ENCODE data around the gene WDCP.
"Not testable (repeated sequence)": the region's sequence is repeated elsewhere in the genome, so short reads cannot be mapped to it uniquely, and the experiment has no call there.

WDCP gene, protein sequence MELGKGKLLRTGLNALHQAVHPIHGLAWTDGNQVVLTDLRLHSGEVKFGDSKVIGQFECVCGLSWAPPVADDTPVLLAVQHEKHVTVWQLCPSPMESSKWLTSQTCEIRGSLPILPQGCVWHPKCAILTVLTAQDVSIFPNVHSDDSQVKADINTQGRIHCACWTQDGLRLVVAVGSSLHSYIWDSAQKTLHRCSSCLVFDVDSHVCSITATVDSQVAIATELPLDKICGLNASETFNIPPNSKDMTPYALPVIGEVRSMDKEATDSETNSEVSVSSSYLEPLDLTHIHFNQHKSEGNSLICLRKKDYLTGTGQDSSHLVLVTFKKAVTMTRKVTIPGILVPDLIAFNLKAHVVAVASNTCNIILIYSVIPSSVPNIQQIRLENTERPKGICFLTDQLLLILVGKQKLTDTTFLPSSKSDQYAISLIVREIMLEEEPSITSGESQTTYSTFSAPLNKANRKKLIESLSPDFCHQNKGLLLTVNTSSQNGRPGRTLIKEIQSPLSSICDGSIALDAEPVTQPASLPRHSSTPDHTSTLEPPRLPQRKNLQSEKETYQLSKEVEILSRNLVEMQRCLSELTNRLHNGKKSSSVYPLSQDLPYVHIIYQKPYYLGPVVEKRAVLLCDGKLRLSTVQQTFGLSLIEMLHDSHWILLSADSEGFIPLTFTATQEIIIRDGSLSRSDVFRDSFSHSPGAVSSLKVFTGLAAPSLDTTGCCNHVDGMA

DNA sequence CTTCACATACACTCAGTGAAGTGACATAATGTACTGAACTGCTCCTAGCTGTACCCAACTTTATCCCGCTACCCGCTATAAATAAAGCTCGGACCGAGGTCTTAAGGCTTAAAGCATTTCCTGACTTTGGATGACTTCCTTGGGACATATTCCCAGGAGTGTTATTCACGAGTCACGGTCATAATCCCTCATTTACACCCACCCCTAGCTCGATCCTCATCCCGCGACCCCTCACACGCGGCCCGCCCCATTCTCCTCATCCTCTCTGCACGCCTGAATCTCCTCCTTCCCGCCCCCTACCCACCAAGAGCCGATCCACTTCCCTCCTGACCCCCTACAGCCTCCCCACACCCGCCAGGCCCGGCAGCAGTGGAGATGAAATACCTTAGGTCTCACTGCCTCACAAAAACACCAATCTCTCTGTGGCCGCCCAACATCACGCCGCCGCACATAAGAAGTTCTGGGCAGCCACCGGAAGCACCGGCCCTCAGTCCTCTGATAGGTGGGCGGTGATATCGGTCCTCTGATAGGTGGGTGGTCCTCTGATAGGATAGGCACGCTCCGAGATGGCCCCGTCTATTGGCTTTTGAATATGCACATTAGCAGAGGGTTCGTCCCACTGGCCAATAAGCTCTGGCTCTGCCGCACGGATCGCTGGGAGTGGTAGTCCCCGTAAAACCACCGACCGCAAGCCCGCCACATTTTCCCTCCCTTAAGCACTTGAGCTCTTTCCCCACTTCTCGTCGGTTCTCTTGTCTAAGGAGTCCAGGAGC lies at the start of gene WDCP:
Gene WDCP (minus strand): TSS at position 462 of the 773 bp plus-strand sequence. CDS start 7,897 bp downstream, outside the sequence.
- DNase-seq, result peak; percentile 100

DNA sequence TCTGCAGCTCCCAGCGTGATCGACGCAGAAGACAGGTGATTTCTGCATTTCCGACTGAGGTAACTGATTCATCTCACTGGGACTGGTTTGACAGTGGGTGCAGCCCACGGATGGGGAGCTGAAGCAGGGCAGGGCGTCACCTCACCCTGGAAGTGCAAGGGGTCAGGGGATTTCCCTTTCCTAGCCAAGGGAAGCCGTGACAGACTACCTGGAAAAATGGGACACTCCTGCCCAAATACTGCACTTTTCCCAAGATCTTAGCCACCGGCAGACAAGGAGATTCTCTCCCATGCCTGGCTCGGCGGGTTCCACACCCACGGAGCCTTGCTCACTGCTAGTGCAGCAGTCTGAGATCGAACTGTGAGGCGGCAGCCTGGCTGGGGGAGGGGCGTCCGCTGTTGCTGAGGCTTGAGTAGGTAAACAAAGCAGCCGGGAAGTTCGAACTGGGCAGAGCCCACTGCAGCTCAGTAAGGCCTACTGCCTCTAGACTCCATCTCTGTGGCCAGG lies 48.0 kb upstream of the WDCP start:
- not testable (repeated sequence) for DNase-seq

DNA sequence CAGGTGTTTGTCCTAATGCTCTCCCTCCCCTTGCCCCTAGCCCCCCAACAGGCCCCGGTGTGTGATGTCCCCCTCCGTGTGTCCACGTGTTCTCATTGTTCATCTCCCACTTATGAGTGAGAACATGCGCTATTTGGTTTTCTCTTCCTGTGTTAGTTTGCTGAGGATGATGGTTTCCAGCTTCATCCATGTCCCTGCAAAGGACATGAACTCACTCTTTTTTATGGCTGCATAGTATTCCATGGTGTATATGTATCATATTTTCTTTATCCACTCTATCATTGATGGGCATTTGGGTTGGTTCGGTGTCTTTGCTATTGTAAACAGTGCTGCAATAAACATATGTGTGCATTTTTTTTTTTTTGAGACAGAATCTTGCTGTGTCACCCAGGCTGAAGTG lies 46.1 kb upstream of the WDCP start:
- DNase-seq, result not testable (repeated sequence)

DNA sequence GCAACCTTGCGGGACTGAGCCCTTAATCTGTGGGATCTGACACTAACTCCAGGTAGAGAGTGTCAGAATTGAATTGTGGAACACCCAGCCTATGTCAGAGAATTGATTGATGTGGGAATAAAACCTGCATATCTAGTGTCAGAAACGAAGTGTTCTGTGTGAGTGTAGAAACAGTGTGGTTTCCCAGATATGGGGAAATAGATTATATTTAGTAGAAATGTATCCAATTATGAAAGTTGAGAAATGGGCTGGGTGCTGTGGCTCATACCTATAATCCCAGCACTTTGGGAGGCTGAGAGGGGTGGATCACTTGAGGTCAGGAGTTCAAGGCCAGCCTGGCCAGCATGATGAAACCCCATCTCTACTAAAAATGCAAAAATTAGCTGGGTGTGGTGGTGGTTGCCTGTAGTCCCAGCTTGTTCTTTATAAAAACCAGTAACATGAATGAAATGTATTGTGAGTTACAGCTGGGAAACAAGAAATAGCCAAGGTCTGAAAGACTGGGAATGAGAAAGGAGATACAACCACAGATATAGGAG lies 41.7 kb upstream of the WDCP start:
- DNase-seq, result no peak

DNA sequence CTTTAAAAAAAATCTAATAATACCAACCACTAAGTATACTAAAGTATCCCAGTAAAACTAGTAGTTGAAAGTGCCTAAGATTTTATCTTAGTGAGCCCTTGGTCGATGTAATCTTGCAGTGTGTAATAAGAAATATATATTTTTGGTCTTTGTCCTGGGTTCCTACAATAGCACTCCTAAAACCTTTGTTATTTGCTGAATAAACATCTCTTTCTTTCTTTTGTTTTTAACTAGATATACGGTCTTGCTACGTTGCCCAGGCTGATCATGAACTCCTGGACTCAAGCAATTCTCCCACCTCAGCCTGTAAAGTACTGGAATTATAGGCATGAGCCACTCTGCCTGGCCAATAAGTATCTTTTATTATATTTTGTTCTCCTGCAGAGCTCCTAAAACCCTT lies 39.8 kb upstream of the WDCP start:
- no peak for DNase-seq

DNA sequence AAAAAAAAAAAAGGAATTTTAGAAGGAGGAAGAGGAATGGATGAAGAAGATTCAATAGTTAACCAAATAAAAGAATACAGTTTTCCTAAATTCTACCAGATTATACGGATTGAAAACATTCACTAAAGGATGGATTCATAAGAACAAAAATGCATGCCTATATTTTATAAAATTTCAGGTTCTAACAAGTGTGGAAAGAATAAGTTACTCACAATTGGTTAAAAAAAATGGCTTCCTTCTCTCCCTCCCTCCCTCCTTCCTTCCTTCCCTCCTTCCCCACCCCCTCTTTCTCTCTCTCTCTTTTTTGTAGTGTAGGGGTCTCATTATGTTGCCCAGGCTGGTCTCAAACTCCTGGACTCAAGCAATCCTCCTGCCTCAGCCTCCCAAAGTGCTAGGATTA lies 39.0 kb upstream of the WDCP start:
- no peak for DNase-seq

DNA sequence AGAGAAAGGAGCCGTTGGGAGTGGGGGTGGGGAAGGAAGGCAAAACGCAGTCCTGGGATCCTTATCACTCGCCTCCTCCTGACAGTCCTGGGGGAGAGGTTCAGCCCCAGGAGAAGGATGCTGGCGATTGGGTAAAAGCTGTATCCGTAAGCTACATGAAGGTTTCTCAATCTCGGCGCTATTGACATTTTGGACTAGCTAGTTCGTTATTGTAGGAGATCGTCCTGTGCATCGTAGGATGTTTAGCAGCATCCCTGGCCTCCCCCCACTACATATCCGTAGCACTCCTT lies 38.0 kb upstream of the WDCP start:
- no peak for DNase-seq

DNA sequence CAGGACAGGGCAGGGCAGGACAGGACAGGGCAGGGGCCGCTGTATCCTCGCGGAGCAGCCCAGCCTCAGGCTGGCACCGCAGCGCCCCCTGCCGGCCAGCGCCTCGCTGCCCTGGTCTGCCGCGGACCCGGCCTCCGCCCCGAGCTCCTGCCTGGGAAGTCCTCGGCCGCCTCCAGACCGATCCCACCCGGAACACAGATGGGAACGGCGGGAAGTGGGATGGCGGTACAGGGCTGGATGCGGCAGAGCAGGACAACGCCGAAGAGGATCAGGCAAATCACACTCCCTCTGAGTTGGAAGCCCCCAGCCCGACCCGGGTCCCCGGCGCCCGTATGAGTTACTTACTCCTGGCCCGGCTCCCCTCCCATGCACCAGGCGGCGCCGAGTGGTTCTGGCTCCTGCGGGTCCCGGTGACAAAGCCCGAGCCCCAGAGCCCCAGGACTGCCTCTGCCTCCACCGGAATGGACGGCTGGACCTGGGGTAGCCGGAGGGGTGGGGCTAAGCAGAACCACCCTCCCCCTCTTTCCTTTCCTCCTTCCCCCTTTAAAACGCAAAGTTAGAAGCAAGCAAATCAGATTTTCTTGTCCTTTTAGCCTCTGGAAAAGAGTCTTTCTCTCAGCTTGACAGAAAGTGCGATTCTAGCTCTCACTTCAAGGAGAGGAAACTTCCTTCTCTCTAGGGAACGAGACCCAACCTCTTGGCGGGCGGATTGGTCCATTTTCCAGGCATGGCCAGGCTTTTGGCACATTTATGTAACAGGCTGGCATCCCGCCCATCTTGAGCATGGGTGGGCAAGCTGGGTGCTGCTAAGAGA lies 37.4 kb upstream of the WDCP start, which contains the start of gene TP53I3:
Gene TP53I3 (minus strand): TSS at position 449 of the 814 bp plus-strand sequence. CDS start 508 bp downstream, outside the sequence.
- no peak for DNase-seq

DNA sequence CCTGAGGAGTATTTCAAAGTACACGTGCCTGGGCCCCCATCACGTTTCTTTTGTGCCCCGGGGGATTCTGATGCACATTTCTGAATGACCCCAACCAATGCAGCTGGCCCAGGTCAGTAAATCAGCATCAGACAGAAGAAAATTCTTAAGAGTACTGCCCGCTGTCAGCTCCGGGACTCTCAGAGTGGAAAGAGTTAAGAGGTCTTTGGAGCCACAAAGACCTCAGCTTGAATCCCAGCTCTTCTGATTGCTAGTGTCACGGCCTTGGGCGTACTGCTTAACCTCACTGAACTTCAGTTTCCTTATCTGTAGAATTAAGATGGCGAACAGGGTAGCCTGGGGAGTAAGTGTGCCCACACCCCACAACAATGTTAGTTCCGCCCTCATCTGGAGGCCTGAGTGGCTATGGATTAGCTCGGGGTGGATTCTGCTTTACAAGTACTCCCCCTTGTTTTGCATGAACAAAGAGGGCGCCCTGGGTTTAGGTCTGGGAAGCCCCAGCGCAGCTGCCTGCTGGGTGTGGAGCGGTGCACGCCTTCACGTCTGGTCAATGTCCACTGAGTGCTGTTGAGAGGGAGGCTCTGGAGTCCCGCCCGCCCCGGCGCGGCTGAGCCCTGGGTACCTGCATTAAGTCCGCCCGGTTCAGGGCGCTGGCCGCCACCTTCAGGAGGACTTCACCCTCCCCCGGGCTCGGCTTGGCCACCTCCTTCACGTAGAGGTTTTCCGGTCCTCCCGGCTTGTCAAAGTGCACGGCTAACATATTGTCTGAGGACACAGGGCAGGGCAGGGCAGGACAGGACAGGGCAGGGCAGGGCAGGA lies 36.6 kb upstream of the WDCP start:
- DNase-seq, result no peak

DNA sequence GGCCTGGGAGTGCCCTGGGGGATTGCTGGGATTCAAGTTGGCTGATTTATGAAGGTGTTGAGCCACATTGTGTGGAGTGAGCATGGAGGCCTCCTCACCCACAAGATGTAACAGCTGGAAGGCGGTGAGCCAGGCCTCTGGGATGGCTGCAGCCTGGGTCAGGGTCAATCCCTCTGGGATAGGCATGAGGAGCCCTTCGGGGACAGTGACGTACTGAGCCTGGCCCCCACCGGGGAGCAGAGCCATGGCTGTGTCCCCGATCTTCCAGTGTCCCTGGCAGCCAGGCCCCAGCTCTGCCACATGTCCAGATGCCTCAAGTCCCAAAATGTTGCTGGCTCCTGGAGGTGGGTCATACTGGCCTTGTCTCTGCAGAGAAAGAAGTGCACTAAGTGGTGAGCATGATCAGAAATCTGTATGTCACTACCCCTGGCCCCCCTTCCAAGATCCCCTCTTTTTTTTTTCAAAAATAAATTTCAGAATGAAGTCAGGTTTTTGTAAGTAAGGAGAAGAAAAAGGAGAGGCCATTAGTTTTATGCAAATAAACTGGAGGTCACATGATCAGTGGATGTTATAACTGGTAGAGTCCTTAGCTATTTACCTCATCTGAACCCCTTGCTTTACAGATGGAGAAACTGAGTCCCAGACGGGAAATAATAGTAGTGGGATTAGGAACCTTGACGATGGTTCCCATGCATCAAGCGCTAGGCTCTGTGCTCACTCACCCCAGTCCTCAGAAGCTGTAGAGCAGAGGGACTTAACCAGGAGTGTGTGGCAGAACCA lies 35.8 kb upstream of the WDCP start:
- DNase-seq, result no peak

DNA sequence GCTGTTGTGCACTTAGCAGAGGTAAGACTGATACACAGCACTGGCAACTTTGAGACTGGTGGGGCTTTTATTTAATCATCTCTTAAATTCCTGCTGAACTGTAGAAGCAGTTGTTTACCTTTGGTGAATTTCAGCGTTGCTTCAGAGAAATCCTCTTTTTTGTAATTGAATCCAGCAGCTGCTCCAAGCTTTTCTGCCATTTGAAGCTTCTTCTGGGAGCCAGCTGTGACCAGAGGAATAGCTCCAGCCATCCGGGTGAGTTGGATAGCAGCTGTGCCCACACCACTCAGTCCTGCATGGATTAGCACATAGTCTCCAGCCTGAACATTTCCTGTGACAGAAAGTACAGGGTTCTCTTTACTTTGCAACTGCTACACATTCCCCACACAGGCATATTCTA lies 33.5 kb upstream of the WDCP start:
- no peak for DNase-seq

DNA sequence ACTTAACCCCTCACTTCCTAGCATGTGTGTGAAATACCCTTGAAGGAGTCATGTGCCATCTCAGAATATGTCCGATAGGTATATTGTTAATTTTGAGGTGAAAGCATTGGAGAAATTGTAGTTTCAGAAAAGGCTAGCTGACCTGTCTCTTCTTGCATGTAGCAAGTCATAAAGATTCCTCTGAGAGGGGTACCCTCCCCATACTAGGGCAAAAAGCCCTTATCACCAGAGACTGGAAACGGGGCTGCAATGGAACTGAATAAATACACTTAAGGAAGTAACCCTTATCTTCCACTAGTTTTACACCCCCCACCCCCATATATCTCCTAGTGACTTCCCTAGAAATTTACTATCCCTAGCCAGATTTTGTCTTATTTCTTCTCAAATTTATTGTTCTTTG lies 30.7 kb upstream of the WDCP start:
- DNase-seq, result no peak

DNA sequence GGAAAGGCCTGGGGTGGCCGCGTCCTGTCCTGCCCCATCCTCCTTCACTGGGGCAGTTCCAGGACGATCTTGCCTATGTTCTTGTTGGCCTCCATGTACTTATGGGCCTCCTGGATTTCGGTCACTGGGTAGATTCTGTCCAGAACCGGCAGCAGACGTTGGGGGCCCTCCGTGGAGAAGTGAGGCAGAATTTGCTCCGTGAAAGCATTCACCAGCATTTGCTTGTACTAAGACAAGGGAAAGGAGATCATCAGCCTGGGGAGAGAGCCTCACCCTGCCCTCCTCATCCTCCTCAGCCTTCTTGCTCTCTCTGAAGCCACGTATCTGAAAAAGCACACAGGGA lies 30.3 kb upstream of the WDCP start:
- DNase-seq, result no peak

DNA sequence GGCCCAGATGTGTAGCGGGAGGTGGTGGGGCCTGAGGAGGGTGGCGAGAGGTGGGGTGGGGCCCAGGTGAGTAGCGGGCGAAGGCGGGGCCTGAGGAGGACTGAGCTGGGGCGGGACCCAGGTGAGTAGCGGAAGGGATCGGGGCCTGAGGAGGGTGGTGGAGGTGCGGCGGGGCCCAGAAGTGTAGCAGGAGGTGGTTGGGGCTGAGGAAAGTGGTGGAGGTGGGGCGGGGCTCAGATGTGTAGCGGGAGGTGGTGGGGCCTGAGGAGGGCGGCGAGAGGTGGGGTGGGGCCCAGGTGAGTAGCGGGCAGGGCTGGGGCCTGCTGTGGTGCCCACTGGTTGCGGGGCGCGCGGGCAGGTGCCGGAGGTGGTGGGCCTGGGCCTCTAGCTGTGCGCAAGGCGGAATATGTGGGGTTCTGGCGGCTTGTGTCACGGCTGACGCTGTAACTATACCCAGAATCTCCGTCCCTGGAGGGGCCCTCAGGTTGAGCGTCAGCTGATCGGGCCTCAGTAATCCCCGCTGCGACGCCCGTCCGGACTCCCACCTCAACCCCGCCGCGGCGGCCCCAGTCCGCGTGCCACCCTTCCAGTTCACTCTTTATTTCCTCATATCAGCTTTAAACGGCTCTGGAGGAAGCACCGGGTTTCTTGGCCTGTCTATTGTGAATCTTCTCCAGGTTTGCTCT lies 29.8 kb upstream of the WDCP start:
- no peak for DNase-seq

DNA sequence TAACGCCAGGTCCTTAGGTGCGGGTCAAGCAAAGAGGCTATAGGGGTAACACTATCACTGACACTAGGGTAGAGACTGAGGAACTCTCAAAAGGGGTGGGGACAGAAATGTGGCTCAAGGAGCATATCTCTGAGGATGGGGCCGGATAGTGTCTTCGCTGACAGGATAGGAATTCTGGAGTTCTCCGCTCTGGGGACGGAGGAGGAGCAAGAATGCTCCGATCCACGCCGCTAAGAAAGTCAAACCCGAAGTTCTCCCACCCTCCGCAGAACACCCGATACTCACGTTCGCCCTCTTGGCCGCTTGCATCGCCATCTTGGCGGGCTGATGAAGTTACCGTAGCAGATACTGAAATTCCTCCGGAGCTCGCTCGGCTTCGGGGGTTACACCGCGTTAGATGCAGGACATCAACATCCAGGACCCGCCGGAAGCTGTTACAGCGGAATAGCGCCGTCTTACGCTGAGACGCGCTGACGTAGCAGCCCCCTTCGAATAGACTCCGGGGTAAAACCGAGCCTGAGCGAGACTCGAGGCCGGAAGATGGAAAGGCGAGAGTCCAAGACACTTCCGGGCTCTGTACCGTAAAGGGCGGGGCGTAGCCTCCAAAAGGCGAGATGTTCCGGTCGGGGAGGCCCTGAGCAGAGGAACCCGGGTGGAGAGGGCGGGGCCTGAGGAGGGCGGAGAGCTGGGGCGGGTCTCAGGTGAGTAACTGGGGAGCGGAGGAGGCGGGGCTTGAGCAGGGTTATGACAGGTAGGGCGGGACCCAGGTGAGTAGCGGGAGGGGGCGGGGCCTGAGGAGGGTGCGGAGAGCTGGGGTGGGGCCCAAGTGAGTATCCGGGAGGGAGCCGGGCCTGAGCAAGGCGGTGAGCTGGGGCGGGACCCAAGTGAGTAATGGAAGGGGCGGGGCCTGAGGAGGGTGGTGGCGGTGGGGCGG lies 29.0 kb upstream of the WDCP start, which contains the start of gene SF3B6:
Gene SF3B6 (minus strand): TSS at position 412 of the 934 bp plus-strand sequence. CDS start 97 bp downstream, at position 315.
- DNase-seq, result peak; percentile 88

DNA sequence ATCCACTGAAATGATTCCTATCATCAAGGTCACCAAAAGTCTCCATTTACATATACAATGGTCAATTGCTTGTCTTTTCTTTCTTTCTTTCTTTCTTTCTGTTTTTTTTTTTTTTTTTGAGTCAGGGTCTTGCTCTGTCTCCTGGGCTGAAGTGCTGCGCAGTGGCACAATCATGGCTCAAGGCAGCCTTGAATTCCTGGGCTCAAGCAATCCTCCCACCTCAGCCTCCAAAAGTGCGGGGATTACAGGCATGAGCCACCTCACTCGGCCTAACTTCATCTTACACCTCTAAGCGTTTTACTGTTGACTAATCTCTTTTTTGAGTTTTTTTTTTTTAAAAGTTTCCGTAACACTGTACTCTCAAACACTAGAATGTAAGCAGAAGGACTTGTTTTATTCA lies 28.1 kb upstream of the WDCP start:
- DNase-seq, result no peak

DNA sequence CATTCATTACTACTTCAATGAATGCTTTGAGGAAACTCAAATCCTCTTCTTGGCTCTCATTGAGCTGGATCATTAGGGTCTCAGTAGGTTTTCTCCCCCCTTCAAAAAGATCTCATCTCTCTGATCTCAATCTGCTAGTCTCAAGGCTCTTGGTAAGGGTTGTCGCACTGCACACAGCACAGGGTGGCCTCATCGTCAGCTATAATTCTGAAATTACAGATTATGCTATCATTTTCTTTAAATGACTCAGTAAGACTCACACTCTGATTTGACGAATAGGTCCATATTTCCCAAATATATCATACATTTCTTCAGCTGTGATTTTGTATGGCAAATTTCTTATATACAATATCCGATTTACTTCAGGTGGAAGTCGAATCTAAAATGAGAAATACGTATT lies 26.6 kb upstream of the WDCP start:
- DNase-seq, result no peak

DNA sequence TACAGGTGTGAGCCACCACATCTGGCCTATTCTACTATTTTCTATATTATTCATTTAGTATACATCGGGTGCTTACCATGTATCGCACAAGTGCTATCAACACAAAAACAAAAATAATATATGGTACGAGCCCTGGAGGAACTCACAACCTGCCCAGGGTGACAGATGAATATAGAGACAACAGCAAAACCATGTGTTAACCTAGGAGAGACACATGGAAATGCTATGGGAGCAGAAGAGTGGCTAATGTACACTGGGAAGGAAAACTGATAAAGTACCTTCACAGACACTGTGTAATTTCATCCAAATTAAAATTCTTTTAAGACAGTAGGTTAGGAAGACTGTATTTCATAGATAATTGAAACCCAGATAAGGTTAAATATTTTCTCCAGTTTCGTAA lies 25.1 kb upstream of the WDCP start:
- DNase-seq, result no peak

DNA sequence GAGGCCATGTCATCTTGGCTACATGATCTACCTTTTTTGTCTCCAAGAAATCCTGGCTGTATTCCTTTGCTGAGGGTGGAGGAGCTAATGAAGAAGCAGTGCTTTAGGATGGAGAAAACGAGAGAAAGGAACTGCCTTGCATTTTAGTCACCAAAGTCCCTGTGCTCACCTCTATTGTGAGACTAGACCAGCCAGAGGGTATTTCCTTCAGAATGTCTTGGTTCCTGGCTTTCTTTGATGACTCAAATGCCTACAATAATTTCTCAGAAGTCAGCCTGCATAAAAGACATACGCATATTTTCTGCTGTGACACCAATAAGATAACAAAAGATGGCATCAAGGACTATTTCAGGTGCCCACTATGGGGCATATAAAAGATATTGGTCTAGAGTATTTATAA lies 18.1 kb upstream of the WDCP start:
- no peak for DNase-seq

Measured in SIG-M5 (cell line).